ENCODE data around the gene NCAPH2.

Gene NCAPH2

GRCh38 chr22:50460938-50461337 is 47.1 kb upstream of the NCAPH2 start:
- H3K36me3 ChIP-seq (ENCODE audit: control insufficient read depth in 2 of 2, insufficient read depth in 1 of 2, low read length in 2 of 2), result peaks cover 8 to 96% of the 10 kb centered on the region in 2 experiments; a peak in 2 of 3 replicates
- TF ChIP-seq KLF1 (tag by site-specific recombination; IDR thresholded peaks at IDR 0.05) (peak; percentile 73), KLF8 (tag by site-specific recombination; IDR thresholded peaks at IDR 0.05) (0 out of 2 replicates have a peak, but pooled peaks have one; percentile 18), GLI2 (tag by site-specific recombination; IDR thresholded peaks at IDR 0.05; ENCODE audit: borderline replicate concordance, low read depth) (no peak), ZNF777 (tag by site-specific recombination; IDR thresholded peaks at IDR 0.05; ENCODE audit: borderline replicate concordance) (no peak), ZNF596 (tag by site-specific recombination; IDR thresholded peaks at IDR 0.05) (no peak), ZNF274 (IDR thresholded peaks at IDR 0.05; ENCODE audit: low read length) (no peak), ZNF274 (tag by site-specific recombination; IDR thresholded peaks at IDR 0.05; ENCODE audit: borderline replicate concordance) (no peak), ZNF280D (tag by site-specific recombination; IDR thresholded peaks at IDR 0.05) (no peak), ZNF335 (tag by site-specific recombination; conservative IDR thresholded peaks at IDR 0.05) (no peak)
- POLR2A ChIA-PET, result interaction anchor here (0.5 to 1.5 kb wide), 3 partner anchors 9 to 164 kb away, joined by 3 to 5 read pairs (median 4); partner anchors contain the start of gene SCO2
- no peaks in the 10 kb centered on the region for H3K9me3 ChIP-seq (ENCODE audit: control insufficient read depth, insufficient read depth, low read depth, low read length)
- H3K4me1 ChIP-seq (ENCODE audit: control insufficient read depth, insufficient read depth, low read length), result no peaks in the 10 kb centered on the region
- no peak overlapping the region for H3K27ac ChIP-seq (ENCODE audit: extremely low read depth, low read depth, low read length)
- CTCF ChIA-PET, result interaction anchor here (0.9 to 1.1 kb wide), 3 partner anchors 11 to 233 kb away, joined by 3 to 4 read pairs (median 4); no protein-coding TSS in a partner anchor
- H3K4me3 ChIP-seq (ENCODE audit: low read depth, low read length), result no peak overlapping the region

GRCh38 chr22:50461536-50461935 is 46.5 kb upstream of the NCAPH2 start:
- H3K4me1 ChIP-seq (ENCODE audit: control insufficient read depth, insufficient read depth, low read length), result no peaks in the 10 kb centered on the region
- H3K9me3 ChIP-seq (ENCODE audit: control insufficient read depth, insufficient read depth, low read depth, low read length), result no peaks in the 10 kb centered on the region
- H3K4me3 ChIP-seq (ENCODE audit: low read depth, low read length), result no peak overlapping the region
- TF ChIP-seq ZNF555 (tag by site-specific recombination; conservative IDR thresholded peaks at IDR 0.05) (no peak), ZNF292 (tag by site-specific recombination; IDR thresholded peaks at IDR 0.05; ENCODE audit: borderline replicate concordance, low read depth) (no peak), ZNF114 (tag by site-specific recombination; IDR thresholded peaks at IDR 0.05) (no peak), GLI4 (tag by site-specific recombination; IDR thresholded peaks at IDR 0.05) (no peak), KLF7 (tag by site-specific recombination; IDR thresholded peaks at IDR 0.05; ENCODE audit: borderline replicate concordance) (no peak), IKZF3 (tag by site-specific recombination; IDR thresholded peaks at IDR 0.05) (no peak), ZBTB1 (tag by site-specific recombination; IDR thresholded peaks at IDR 0.05) (no peak), ZNF449 (tag by site-specific recombination; IDR thresholded peaks at IDR 0.05) (no peak), ZNF423 (tag by site-specific recombination; IDR thresholded peaks at IDR 0.05) (no peak), ZNF530 (tag by site-specific recombination; IDR thresholded peaks at IDR 0.05; ENCODE audit: low read depth) (no peak)
- H3K27ac ChIP-seq (ENCODE audit: extremely low read depth, low read depth, low read length), result no peak overlapping the region
- CTCF ChIA-PET, result interaction anchor here (1.1 to 1.7 kb wide), 2 partner anchors 11 to 37 kb away, joined by 3 to 6 read pairs; no protein-coding TSS in a partner anchor
- peaks cover 8 to 97% of the 10 kb centered on the region in 2 experiments; a peak in 2 of 3 replicates for H3K36me3 ChIP-seq (ENCODE audit: control insufficient read depth in 2 of 2, insufficient read depth in 1 of 2, low read length in 2 of 2)
- POLR2A ChIA-PET, result interaction anchor here (0.6 to 1.1 kb wide), 3 partner anchors 8 to 64 kb away, joined by 3 to 4 read pairs (median 3); partner anchors contain the start of gene SCO2
